Hepatocyte (in vitro differentiated cells): ENCODE results near the gene PAM.

ENCODE experiments used
- CTCF ChIP-seq: fragments of 200-600 bp; sonication (generic); IDR thresholded peaks from 2 replicates; pipeline ENCODE4 v1.5.1; 2016; ENCODE audit warnings: antibody characterized with exemption, mild to moderate bottlenecking; ENCODE audit not compliant: poor library complexity
- EZH2phosphoT487 ChIP-seq: fragments of 200-600 bp; sonication (generic); IDR thresholded peaks from one replicate; pipeline ENCODE4 v1.6.1; 2018; ENCODE audit warnings: antibody characterized with exemption, mild to moderate bottlenecking, low read depth, moderate library complexity; ENCODE audit not compliant: unreplicated experiment, severe bottlenecking

DNA sequence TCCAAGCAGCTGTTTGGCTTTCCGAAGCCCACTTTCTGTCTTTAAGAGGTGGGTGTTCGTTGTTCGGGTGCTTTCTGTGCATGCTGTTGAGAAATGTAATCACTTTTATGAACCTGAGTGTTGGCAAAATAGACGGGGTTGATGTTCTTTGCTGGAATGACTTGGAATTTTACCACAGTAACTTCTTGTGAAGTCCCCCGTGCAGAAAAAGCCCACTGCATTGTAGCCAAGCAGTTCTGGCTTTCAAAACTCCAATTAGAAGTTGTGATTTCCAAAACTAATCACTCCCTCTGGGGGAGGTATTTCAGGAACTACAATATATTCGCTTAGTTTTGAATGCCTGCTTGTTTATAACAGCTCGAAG lies 111.1 kb downstream of the PAM start:
- no peak for TF ChIP-seq CTCF
- TF ChIP-seq EZH2phosphoT487 = no peak
